GM21528 (cell line): ENCODE measurements around the gene FOXP3.

Experiments used
- ATAC-seq: cut with Tn5 transposase; IDR thresholded peaks from one replicate; pipeline ENCODE4 v1.9.1; 2021; ENCODE audit warnings: mild to moderate bottlenecking, moderate library complexity; ENCODE audit not compliant: unreplicated experiment, low FRiP score

The FOXP3 gene

DNA sequence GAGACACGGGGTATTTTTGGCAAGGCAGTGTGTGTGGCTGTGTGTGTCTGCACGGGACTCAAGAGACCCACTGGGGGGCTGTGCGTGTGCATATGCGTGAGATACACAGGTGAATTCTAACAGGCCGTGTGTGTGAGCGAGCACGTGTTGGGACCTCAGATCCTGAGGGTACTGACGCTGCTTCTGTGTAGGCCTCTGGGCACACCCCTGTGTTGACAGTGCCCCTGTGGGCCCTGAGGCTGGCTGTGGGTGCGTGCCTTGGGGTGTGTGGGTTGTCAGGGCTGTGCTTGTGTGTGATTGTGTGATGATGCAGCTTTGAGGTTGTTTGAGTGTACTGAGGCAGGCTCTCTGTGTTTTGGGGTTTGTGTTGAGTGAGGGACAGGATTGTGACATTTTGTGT is 13.9 kb downstream of the FOXP3 start:
- ATAC-seq = no peak

DNA sequence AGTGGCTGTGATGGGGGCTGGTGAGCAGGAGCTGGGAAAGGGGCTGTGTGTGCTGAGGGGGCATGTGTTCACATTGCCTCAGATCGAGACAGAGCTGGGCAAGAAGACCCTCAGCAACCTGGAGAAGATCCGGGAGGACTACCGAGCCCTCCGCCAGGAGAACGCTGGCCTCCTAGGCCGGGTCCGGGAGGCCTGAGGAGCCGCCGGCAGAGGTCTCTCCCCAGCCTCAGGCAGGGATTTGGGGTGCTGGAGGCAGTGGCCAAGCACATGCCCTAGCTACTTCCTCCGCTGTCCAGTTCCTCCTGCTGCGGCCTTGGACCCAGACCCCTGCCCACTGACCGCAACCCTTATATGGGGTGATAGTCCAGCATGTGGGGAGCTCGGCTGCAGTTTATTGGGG is 14.4 kb downstream of the FOXP3 start:
- ATAC-seq = no peak

DNA sequence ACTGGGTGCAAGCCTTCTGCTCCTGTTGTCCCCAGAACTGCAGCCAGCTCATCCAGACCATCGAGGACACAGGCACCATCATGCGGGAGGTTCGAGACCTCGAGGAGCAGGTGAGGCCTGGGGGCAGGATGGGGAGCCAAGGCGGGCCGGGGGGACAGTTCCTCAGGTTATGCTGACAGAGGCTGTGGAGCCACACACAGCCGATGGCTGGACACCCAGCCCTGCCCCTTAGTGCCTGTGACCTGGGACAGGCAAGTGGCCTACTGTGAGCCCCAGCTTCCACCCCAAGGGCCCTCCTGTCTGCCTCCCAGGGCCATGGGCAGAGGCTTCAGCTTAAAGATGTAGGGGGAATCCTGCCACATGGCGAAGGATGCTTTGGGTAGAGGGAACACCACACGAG is 14.9 kb downstream of the FOXP3 start:
- no peak for ATAC-seq

DNA sequence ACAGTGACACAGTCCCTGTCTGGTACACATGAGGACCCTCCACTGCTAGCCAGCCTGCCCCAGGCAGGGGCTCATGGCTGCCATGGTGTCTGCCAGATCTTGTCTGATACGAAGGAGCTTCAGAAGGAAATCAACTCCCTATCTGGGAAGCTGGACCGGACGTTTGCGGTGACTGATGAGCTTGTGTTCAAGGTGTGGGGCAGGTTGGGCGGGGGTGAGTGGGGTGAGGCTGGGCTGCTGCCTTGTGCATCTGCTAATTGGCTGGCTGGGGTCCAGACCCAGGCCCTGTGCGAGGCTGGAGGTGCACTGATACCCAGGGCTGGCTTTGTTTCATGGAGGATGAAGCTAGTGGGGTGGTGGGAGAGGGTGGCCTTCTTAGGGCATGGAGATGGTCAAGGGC is 15.4 kb downstream of the FOXP3 start:
- no peak for ATAC-seq

DNA sequence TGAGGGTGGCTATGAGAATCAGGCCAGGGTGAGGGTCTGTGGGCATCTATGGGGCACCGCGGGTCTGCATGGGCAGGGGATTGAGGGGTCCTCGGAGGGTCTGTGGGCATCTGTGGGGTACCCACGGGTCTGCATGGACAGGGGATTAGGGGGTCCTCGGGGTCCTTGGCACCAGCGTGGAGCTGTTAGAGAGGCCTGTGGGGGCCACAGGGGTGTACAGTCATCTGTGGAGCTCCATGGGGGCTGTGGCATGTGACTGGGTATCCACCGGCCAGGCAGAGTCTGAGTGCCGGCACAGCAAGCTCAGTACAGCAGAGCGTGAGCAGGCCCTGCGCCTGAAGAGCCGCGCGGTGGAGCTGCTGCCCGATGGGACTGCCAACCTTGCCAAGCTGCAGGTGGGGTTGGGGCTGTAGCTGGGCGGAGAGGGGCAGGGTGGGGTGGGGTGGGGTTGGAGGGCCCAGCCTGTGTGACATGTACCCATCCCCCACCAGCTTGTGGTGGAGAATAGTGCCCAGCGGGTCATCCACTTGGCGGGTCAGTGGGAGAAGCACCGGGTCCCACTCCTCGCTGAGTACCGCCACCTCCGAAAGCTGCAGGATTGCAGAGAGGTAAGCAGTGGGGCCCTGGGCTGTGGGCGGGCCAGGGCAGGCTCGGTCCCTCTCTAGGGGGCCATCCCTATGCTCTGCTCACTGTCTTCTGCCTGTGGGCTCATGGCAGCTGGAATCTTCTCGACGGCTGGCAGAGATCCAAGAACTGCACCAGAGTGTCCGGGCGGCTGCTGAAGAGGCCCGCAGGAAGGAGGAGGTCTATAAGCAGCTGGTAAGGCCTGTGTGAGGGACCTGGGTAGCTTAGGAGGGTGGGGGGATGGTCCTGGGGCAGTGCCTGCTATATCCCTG is 16.3 kb downstream of the FOXP3 start:
- ATAC-seq = no peak

DNA sequence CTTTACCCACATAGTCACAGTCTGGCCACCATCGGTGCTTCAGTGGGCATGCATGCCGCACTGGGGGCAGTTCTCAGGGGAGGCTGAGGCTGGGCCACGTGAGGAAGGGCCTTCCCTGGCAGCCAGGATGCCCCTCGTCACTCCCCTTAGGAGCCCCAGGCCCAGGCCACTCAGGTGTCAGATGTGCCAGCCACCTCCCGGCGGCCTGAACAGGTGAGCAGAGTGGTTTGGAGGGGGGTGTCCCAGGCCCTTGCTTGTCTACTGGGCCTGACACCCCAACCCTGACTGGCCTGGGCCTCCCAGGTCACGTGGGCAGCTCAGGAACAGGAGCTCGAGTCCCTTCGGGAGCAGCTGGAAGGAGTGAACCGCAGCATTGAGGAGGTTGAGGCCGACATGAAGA is 17.2 kb downstream of the FOXP3 start:
- no peak for ATAC-seq

DNA sequence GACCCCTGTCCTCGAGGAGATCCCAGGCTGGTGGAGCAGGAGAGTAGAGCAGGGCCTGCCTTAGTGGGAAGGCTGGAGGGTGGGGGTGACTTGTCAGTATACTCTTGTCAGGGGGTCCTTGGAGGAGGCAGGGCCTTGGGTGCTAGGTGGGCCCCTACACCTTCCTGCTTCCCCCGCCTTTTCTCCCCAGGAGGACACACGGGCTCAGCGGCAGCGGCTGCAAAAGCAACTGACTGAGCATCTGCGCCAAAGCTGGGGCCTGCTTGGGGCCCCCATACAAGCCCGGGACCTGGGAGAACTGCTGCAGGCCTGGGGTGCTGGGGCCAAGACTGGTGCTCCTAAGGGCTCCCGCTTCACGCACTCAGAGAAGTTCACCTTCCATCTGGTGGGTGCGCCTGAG is 18.0 kb downstream of the FOXP3 start:
- no peak for ATAC-seq

DNA sequence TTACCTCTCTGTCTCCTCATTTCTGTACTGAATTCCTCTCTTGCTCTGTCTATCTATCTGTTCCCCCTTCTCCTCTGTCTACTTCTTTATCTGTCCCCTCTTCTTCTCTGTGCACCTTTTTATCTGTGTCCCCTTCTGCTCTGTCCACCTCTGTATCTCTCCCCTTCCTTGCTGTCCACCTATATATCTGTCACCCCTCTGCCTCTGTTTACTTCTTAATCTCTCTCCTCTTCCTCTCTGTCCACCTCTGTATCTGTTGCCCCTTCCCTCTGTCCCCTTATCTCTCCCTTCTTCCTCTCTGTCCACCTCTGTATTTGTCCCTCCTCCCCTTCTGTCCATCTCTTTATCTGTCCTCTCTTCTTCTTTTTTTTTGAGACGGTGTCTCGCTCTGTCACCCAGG is 20.3 kb downstream of the FOXP3 start:
- ATAC-seq = no peak

DNA sequence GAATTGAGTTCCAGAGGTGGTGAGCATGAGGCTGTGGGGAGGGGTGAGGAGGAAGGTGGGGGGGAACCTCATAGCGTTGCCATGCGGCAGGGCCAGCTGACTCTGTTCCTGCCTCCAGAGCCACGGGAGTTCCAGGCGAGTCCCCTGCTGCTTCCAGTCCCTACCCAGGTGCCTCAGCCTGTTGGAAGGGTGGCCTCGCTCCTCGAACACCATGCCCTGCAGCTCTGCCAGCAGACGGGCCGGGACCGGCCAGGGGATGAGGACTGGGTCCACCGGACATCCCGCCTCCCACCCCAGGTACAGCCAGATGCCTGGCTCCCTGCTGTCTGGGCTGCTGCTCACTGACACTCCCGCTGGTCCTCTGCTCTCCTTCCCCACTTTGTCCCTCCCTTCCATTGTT is 21.3 kb downstream of the FOXP3 start:
- no peak for ATAC-seq

DNA sequence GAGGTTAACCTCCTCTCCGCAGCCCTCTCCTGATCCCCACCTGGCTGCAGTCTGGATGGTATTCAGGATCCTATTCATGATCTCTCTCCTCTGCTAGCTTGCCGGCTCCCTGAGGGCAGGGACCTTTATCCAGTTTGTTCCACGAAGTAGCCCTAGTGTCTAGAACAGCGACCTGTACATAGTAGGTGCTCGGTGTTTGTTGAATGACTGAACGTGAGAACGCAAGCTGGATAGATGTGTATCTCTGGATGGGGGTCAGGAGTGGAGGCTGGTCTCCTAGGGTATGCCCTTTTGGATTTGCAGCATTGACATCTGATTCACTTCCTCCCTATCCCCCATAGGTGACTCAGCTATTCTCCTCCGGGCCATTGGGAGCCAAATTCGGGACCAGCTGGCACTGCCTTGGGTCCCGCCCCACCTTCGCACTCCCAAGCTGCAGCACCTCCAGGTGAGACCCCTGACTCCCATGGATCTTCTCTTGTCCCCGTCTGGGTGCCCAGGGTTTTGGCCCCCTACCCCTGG is 21.9 kb downstream of the FOXP3 start:
- no peak for ATAC-seq

DNA sequence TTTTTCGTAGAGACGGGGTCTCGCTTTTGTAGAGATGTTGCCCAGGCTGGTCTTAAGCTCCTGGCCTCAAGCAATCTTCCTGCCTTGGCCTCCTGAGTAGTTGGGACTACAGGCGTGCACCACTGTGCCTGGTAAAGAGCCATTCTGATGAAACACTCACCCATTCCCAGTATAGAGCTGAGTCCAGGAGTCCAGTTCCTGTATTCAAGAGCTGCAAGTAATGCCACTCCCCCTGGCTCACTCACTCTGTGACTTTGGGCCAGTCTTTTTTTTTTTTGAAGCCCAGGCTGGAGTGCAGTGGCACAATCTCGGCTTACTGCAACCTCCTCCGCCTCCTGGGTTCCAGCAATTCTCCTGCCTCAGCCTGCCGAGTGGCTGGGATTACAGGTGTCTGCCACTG is 25.8 kb downstream of the FOXP3 start:
- no peak for ATAC-seq

DNA sequence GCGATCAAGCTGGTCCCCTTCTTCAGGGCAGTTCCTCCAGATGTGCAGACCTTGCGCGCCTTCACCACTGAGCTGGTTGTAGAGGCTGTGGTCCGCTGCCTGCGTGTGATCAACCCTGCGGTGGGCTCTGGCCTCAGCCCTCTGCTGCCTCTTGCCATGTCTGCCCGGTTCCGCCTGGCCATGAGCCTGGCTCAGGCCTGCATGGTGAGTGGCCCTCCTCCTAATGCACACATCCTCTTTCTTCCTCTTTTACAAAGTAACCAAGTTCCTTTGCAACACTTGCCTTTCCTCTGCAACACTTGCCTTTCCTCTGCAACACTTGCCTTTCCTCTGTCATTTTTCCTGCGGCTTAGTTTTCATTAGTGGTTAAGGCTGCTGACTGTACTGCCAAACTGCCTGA is 27.4 kb downstream of the FOXP3 start:
- no peak for ATAC-seq

DNA sequence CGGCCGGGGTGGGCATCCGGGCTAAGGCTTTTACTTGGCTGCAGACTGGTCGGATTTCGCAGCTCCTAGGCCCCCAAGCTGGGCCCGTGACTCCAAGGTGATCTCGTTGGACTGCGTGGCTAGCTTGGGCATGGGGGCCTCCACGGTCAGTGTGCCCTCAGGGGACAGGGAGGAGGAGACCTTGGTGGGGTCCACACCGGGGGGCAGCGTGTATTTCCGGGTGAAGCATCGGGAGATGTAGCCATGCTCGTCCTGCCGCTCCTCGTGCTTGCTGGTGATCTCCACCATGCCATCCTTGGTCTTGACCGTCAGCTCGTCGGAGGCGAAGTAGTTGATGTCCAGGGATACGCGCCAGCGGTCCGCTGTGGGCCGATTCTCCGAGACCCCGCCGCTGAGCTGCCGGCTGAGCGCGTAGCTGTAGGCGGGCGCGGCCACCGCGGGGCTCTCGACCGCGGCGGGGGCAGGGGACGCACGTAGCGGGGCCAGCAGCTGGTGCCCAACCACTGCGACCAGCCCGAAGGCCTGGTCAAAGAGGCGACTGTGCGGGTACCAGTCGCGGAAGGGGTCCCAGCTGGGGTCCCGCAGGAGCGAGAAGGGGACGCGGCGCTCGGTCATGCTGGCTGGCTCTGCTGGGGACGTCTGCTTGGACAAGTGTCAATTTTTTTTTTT is 30.5 kb downstream of the FOXP3 start:
- no peak for ATAC-seq

DNA sequence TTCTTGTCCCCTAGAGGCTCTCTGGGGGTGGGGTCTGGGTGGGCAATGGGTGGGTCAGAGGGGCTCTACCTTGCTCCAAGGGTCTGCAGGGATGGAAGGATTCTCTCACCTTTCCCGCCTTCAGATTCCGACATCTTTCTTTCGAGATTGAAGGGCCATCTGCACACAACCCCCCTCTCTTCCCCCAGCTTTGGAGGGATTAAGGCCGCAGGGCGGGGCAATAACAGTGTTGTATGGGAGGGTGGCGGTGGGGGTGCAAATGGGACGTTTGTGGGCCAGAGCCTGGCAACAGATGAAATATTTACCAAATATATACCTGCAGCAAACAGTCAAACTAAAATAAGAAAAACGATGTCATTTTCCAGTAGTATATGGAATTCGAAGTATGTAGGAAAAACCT is 31.3 kb downstream of the FOXP3 start, which contains the start of gene CACNA1F:
CACNA1F (minus strand) TSS at position 165 of the 400 bp plus-strand sequence; CDS start at position 134, 31 bp downstream.
- no peak for ATAC-seq

DNA sequence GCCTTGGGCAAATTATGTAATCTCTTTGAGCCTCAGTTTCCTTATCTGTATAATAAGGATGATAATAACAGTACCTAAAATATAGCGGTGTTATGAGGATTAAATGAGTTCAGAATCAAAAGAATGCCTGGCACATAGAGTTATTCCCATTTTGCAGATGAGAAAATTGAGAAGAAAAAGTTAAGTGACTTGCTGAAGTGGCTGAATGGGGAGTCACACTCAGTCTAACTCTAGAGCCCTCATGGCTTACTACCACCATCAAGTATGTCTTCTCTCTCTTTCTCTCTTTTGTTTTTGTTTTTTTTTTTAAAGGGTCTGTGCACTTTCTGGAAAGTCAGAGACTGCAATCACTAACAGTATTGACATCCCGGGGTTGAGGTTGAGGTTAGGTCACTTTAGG is 32.0 kb downstream of the FOXP3 start:
- ATAC-seq = no peak

DNA sequence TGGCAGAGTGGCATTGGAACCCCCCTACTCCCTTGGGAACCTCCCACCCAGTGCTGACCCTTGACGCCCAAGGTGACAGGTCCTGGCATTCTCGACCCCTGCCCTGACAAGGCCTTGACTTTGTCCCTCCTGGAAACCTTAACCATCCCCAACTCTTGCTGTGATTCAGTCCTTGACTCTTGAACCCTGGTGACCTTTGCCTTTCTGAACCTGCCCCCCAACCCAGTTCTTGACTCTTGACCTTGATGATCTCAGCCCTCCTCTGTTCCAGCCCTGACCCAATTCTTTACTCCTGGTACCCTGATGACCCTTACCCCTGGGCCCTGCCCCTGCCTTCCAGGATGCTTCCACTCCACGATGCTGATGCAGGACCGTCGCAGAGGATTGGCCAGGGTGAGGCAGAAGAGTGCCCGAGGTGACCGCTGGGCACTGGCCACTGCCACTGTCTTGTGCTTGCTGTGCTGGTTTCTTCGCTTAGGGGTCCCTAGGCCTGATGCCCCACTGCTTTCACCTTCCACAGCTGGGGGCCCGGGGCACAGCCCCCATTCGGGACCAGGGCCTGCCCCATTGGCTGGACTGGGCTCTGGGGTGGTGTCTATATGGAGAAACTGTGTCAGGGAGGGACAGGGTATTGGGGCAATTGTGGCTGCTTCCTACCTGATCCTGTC is 33.0 kb downstream of the FOXP3 start:
- no peak for ATAC-seq

DNA sequence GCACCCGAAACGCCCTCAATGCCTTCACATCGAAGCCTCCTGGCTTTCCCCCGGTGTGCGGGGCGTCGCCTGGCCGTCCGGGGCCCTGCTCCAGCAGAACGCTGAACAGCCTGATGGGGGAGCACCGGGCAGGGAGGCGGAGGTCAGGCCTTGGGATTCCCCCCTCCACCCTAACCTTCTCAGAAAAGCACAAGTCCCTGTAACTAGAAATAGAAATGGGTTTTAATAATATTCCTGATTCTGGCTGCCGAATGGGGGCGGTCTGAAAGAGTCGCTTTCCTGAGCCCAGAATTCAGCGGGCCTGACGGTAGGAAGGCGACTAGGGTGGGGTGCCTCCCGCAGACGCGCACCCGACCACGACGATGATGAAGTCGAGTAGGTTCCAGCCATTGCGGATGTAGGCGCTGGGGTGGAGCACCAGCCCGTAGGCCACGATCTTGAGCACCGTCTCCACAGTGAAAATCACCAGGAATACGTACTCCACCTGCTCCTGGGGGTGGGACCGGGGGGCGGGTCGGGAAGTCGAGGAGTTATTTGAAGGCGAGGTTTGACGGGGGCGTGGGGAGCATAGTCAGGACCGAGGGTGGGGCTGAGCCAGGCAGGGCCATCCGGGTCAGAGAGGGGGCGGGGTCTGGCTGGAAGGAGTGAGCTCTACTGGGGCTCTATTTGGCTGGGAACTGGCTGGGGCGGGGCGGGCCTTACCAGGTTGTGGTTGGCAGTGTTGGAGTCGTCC is 33.8 kb downstream of the FOXP3 start:
- ATAC-seq = peak; percentile 68

DNA sequence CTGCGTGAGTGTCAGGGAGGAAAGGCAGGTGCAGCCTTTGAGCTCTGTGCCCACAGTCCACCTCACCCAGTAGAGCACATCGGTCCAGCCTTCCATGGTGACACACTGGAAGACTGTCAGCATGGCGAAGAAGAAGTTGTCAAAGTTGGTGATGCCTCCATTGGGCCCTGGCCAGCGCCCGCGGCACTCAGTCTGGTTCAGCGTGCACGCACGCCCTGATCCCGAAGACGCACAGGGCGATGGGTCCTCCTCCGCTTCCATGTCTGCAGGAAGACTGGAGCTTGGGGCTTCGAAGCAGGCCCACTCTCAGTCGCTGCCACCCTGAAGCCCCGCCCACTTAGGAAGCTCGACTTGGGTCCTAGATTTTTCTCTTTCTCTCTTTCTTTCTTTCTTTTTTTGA is 36.3 kb downstream of the FOXP3 start:
- ATAC-seq = no peak

DNA sequence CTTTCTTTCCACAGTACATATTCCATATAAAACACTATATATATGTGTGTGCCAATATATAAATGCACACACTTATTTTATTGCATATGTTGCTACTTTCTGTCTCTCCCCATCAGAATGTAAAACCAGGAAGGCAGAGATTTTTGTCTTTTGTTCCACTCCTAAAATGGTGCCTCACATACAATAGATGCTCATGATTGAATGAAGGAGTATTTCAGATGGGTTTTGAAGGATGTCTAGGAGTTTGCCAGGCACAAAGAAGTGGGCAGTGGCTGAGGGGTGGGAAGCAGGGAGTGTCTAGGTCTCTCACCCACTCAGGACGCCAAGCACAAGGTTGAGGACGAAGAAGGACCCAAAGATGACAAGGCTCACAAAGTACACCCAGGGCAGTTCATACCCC is 36.8 kb downstream of the FOXP3 start:
- ATAC-seq = no peak

DNA sequence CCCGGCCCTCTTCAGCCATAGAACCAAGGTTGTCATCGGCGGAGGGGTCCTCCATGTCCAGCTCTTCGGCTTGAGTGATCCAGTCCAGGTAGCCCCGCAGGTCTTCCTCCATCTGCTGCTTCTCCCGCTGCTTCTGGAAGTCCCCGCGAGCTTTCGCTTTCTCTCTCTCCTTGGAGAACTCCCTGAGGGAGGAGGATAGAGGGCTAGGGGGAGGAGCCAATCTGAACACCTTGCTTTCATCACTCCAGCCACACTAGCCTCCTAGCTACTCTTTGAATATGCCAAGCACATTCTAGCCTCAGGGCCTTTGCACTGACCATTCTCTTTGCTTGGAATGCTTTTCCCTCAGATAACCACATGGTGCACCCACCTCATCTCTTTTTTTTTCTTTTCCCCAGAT is 37.6 kb downstream of the FOXP3 start:
- ATAC-seq = no peak

DNA sequence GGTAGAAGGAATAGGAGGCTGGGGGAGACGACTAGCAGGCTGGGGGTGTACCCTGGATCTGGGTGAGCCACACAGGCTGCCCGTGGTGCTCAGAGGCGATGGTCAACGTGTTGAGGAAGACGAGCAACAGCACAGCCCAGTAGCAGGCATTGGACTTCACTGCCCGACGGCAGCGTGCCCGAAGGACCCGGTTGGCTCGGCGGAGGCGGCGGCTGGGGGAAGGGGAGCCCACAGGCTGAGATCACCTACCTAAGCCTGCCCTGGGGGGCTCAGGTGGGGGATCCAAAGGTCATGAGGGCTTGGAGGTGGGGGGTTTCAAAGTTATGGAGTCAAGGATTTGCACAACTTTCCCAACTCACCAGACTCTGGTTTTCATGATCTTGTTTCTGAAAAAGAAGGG is 38.7 kb downstream of the FOXP3 start:
- ATAC-seq = no peak
